Measurements from ENCODE around the gene PHACTR1.

GRCh38 chr6:12878741-12879140 is 162.2 kb downstream of the PHACTR1 start:
- no peak for TF ChIP-seq POLR2A (IDR thresholded peaks at IDR 0.05)
- TF ChIP-seq CTCF (IDR thresholded peaks at IDR 0.05): no peak
